CD14-positive monocyte (primary cell): ENCODE measurements around the gene ARHGAP45. TPM values are rescaled to one million over a fixed set of nuclear protein-coding genes. Genes with fewer than 3 reads are reported as not detected.

Experiments
- DNase-seq, 3 donors: peaks; one replicate each; pipeline ENCODE4 v3.0.0-alpha.2; 2011 to 2022
- H2AFZ ChIP-seq: 2 replicates; pipeline ENCODE4 v1.6.0; 2012; ENCODE audit warnings: mild to moderate bottlenecking, low read depth, low read length, inconsistent platforms; ENCODE audit not compliant: insufficient read depth, poor library complexity, severe bottlenecking
- H3K27ac ChIP-seq, 2 donors: 1 replicate in 1 of 2; 2 replicates in 1 of 2; pipeline ENCODE4 v1.5.1; 2012 to 2013; ENCODE audit warnings: low read length in 2 of 2, control low read depth in 1 of 2, inconsistent platforms in 1 of 2, low read depth in 1 of 2, mild to moderate bottlenecking in 1 of 2
- H3K27me3 ChIP-seq, 2 donors: one replicate each; pipeline versions ENCODE4 v1.6.0 to v1.6.1; 2011 to 2013; ENCODE audit warnings: low read length in 2 of 2; ENCODE audit not compliant: control insufficient read depth in 2 of 2, insufficient read depth in 2 of 2
- H3K36me3 ChIP-seq, 2 donors: replicated peaks in 1 of 2; 1 replicate in 1 of 2; 2 replicates in 1 of 2; pipeline versions ENCODE4 v1.5.1 to v1.6.1; 2012 to 2013; ENCODE audit warnings: low read length in 2 of 2, control low read depth in 1 of 2, inconsistent platforms in 1 of 2, mild to moderate bottlenecking in 1 of 2; ENCODE audit not compliant: insufficient read depth in 2 of 2, control insufficient read depth in 1 of 2
- H3K4me1 ChIP-seq, 2 donors: 1 replicate in 1 of 2; 2 replicates in 1 of 2; pipeline versions ENCODE4 v1.5.1 to v1.6.1; 2012 to 2013; ENCODE audit warnings: low read length in 2 of 2, control low read depth in 1 of 2, inconsistent platforms in 1 of 2, mild to moderate bottlenecking in 1 of 2, moderate library complexity in 1 of 2; ENCODE audit not compliant: insufficient read depth in 2 of 2, control insufficient read depth in 1 of 2
- H3K4me2 ChIP-seq: replicated peaks from 2 replicates; pipeline ENCODE3; 2012; ENCODE audit warnings: low read length, moderate library complexity, mild to moderate bottlenecking; ENCODE audit not compliant: poor library complexity, severe bottlenecking; ENCODE audit errors: extremely low read depth
- H3K4me3 ChIP-seq, 3 experiments: fragments of 200-600 bp in 1 of 3; sonication (generic) in 1 of 3; replicated peaks in 1 of 3; 1 replicate in 2 of 3; 2 replicates in 1 of 3; pipeline ENCODE4 v1.5.1; 2011 to 2013; ENCODE audit warnings: low read length in 3 of 3, mild to moderate bottlenecking in 3 of 3, control low read depth in 2 of 3, low read depth in 2 of 3, inconsistent platforms in 1 of 3, moderate library complexity in 1 of 3
- H3K79me2 ChIP-seq: 2 replicates; pipeline ENCODE4 v1.6.0; 2012; ENCODE audit warnings: mild to moderate bottlenecking, control low read depth, inconsistent platforms, low read length, moderate library complexity; ENCODE audit not compliant: insufficient read depth
- H3K9ac ChIP-seq: 2 replicates; pipeline ENCODE4 v1.6.0; 2017; ENCODE audit warnings: low read length, mild to moderate bottlenecking; ENCODE audit not compliant: insufficient read depth, poor library complexity, severe bottlenecking
- H3K9me3 ChIP-seq, 2 donors: replicated peaks in 1 of 2; 1 replicate in 1 of 2; 2 replicates in 1 of 2; pipeline versions ENCODE4 v1.5.1 to v1.6.1; 2012 to 2013; ENCODE audit warnings: low read length in 2 of 2, control low read depth in 1 of 2; ENCODE audit not compliant: control insufficient read depth in 1 of 2, insufficient read depth in 1 of 2
- H4K20me1 ChIP-seq: 2 replicates; pipeline ENCODE4 v1.6.0; 2012; ENCODE audit warnings: mild to moderate bottlenecking, low read length, control low read depth, moderate library complexity; ENCODE audit not compliant: insufficient read depth
- H3K27ac Mint-ChIP-seq, 7 donors: one replicate each; pipeline ENCODE4 v1.8.0; 2020; ENCODE audit warnings: mild to moderate bottlenecking in 7 of 7, mixed read lengths in 7 of 7, moderate library complexity in 6 of 7, inconsistent platforms in 2 of 7
- H3K27me3 Mint-ChIP-seq, 3 donors: one replicate each; pipeline ENCODE4 v1.8.0; 2021 to 2022; ENCODE audit warnings: low read depth in 3 of 3, mild to moderate bottlenecking in 3 of 3, mixed read lengths in 3 of 3, moderate library complexity in 3 of 3, inconsistent platforms in 1 of 3
- H3K36me3 Mint-ChIP-seq, 2 donors: one replicate each; pipeline ENCODE4 v1.8.0; 2020; ENCODE audit warnings: mixed read lengths in 2 of 2, inconsistent platforms in 1 of 2, mild to moderate bottlenecking in 1 of 2
- H3K4me1 Mint-ChIP-seq: one replicate; pipeline ENCODE4 v1.8.0; 2020; ENCODE audit warnings: mild to moderate bottlenecking, mixed read lengths
- H3K4me3 Mint-ChIP-seq, 2 donors: one replicate each; pipeline ENCODE4 v1.8.0; 2020; ENCODE audit warnings: mild to moderate bottlenecking in 2 of 2, mixed read lengths in 2 of 2, moderate library complexity in 1 of 2
- H3K9me3 Mint-ChIP-seq, 7 donors: one replicate each; pipeline ENCODE4 v1.8.0; 2020 to 2022; ENCODE audit warnings: mixed read lengths in 7 of 7, mild to moderate bottlenecking in 6 of 7, moderate library complexity in 6 of 7, inconsistent platforms in 2 of 7
- WGBS: methylation state at CpG from one replicate; pipeline ENCODE4 v1.1.5; 2013; ENCODE audit warnings: missing lambda C conversion rate; ENCODE audit not compliant: insufficient coverage; 5-methylcytosine and 5-hydroxymethylcytosine counted together
- intact Hi-C, 2 donors: fragments of 100-400 bp; cut with micrococcal nuclease; formaldehyde crosslinking; loops; one replicate each; pipeline versions ENCODE4 v1.15.0 to v1.15.1; 2023
- polyA plus RNA-seq, 3 donors: library from polyadenylated mRNA; depleted of rRNA in 1 of 3; unstranded in 2 of 3; stranded (reverse) in 1 of 3; fragments of 300-500 nt in 2 of 3; fragments of >200 nt in 1 of 3; fragmentation: Illumina TruSeq in 2 of 3; gene quantifications; 1 replicate in 2 of 3; 2 replicates in 1 of 3; pipeline ENCODE4 v1.2.3, GENCODE V29; 2012 to 2021
- TF ChIP-seq, protein P1 (sequence below): fragments of 200-600 bp; IDR thresholded peaks from one replicate; pipeline ENCODE4 v1.8.0; 2022; ENCODE audit warnings: antibody characterized with exemption, mild to moderate bottlenecking

ARHGAP45 gene
- polyA plus RNA-seq, 3 donors: 108 to 308 (median 137) TPM

DNA sequence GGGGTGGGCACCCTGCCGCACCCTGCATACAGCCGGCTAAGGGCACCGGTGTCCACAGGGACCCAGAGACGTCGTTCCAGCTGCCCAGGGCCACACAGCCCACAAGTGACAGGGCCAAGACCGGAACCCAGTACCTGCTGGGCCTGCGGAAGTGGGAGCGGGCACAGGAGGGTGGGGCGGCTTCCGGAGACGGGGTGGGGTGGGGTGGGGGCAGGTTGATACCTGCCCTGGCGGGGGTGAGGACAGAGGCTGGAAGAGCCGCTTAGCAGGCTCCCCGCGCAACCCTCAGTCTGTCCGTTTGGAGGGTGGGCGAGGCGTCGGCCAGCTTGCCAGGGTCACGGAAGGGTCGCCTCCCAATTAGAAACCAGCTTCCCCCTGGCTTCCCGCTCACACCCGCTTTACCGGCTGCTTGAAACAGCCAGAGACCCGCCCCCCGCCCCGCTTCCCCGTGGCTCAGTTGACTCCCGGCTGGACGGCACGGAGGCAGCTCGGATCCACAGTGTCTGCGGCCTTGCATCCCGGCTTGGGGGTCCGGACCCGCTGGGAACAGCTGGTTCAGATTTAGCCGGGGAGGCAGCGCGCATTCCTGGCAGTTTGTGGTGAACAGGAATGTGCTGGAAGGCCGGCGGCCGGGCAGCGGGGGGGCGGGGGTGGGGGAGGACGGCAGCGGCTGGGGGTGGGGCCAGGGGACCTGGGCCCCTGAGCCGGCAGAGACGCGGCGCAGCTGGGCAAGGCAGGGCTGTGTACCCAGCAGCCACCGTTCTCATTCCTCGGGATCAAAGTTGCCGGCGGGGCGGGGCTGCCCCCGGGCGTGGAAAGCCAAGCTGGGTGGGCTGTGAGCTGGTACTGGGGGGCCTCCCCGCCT, 38.7 kb upstream of the ARHGAP45 start:
- peaks cover 23 to 38% of the 10 kb centered on the region in 2 donors for H3K4me1 ChIP-seq

DNA sequence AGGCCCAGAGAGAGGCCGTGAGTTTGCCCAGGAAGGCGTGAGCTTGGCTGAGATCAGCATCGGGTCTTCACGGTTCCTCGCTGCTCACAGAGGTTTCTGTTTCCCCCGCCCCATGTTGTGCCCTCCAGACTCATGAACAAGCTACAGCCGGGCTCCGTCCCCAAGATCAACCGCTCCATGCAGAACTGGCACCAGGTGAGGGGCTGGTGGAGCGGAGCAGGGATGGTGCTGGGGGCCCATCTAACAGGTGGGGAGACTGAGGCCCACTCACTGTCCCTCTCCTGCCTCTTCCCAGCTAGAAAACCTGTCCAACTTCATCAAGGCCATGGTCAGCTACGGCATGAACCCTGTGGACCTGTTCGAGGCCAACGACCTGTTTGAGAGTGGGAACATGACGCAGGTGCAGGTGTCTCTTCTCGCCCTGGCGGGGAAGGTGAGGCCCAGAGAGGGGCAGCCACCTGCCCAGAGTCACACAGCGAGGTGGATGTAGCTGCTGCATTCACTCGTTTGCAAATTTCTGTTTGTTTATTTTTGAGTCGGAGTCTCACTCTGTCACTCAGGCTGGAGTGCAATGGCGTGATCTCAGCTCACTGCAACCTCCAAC, 34.6 kb upstream of the ARHGAP45 start:
- peaks cover 32% of the 10 kb centered on the region for H3K4me1 Mint-ChIP-seq
- H3K9me3 ChIP-seq: no peaks in the 10 kb centered on the region
- H3K9ac ChIP-seq: no peak overlapping the region
- no peak for DNase-seq
- H3K27me3 Mint-ChIP-seq: peaks cover 0 to 2% (median 0%) of the 10 kb centered on the region in 3 donors
- H3K27ac Mint-ChIP-seq: no peak overlapping the region
- no peak overlapping the region for H2AFZ ChIP-seq
- peaks cover 37 to 47% of the 10 kb centered on the region in 2 donors for H3K36me3 ChIP-seq
- no peak overlapping the region for H3K4me3 Mint-ChIP-seq
- intact Hi-C loops: no loop called here
- no peaks in the 10 kb centered on the region for H3K27me3 ChIP-seq
- H3K4me3 ChIP-seq: no peak overlapping the region
- H3K4me2 ChIP-seq: no peak overlapping the region
- 92% methylated on average over 19 of the region's 20 CpGs for WGBS
- H3K36me3 Mint-ChIP-seq: peaks cover 35 to 49% of the 10 kb centered on the region in 2 donors
- peaks cover 0 to 3% (median 0%) of the 10 kb centered on the region in 7 donors for H3K9me3 Mint-ChIP-seq
- H3K27ac ChIP-seq: no peak overlapping the region
- peaks cover 59% of the 10 kb centered on the region for H3K79me2 ChIP-seq
- H4K20me1 ChIP-seq: peaks cover 64% of the 10 kb centered on the region
- peaks cover 24 to 46% of the 10 kb centered on the region in 2 donors for H3K4me1 ChIP-seq
- TF ChIP-seq, protein P1, sequence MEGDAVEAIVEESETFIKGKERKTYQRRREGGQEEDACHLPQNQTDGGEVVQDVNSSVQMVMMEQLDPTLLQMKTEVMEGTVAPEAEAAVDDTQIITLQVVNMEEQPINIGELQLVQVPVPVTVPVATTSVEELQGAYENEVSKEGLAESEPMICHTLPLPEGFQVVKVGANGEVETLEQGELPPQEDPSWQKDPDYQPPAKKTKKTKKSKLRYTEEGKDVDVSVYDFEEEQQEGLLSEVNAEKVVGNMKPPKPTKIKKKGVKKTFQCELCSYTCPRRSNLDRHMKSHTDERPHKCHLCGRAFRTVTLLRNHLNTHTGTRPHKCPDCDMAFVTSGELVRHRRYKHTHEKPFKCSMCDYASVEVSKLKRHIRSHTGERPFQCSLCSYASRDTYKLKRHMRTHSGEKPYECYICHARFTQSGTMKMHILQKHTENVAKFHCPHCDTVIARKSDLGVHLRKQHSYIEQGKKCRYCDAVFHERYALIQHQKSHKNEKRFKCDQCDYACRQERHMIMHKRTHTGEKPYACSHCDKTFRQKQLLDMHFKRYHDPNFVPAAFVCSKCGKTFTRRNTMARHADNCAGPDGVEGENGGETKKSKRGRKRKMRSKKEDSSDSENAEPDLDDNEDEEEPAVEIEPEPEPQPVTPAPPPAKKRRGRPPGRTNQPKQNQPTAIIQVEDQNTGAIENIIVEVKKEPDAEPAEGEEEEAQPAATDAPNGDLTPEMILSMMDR: no peak

More for the DNA sequence above, 38.7 kb upstream of the ARHGAP45 start:
- TF ChIP-seq, protein P1: no peak
- Histone ChIP-seq H3K4me2 (peak overlapping the region; percentile 99), H3K27ac (peak overlapping the region in 1 of 2 donors; percentile 73), H3K9me3 (no peaks in the 10 kb centered on the region), H3K4me3 (peak overlapping the region; percentile 62 to 92 (median 89)), H3K79me2 (peaks cover 64% of the 10 kb centered on the region), H3K36me3 (peaks cover 27 to 32% of the 10 kb centered on the region in 2 donors), H3K9ac (peak overlapping the region; percentile 84), H3K27me3 (no peaks in the 10 kb centered on the region), H2AFZ (no peak overlapping the region), H4K20me1 (peaks cover 61% of the 10 kb centered on the region)
- H3K36me3 Mint-ChIP-seq: peaks cover 21 to 27% of the 10 kb centered on the region in 2 donors
- H3K4me1 Mint-ChIP-seq: peaks cover 23% of the 10 kb centered on the region
- peaks cover 0 to 3% (median 0%) of the 10 kb centered on the region in 7 donors for H3K9me3 Mint-ChIP-seq
- DNase-seq: no peak
- 3% methylated on average over 45 of the region's 58 CpGs for WGBS
- H3K4me3 Mint-ChIP-seq: peak overlapping the region; percentile 97
- peaks cover 0 to 3% (median 0%) of the 10 kb centered on the region in 3 donors for H3K27me3 Mint-ChIP-seq
- intact Hi-C loops: loop anchor here in 1 of 2 donors (10.0 kb wide), 1 partner anchor 77 kb away; the partner anchor contains the start of gene GPX4
- peak overlapping the region in 2 of 7 donors; percentile 63 to 73 for H3K27ac Mint-ChIP-seq
